SK-N-SH treated with all-trans-retinoic acid at 6 μM for 48 hours (cell line): Measurements from ENCODE around the gene PDE8A.
"Not testable (repeated sequence)": the region's sequence is repeated elsewhere in the genome, so short reads cannot be mapped to it uniquely, and the experiment has no call there.

Experiments
- ATAC-seq: fragments of 200-7000 bp; cut with Tn5 transposase; 3 replicates; pipeline ENCODE4 v1.9.1; 2020; ENCODE audit warnings: mild to moderate bottlenecking, moderate library complexity
- ARNTL ChIP-seq: fragments of 450-650 bp; formaldehyde crosslinking; IDR thresholded peaks from 2 replicates; pipeline ENCODE4 v1.5.0; 2020; ENCODE audit warnings: low read depth, mild to moderate bottlenecking, moderate library complexity, borderline replicate concordance
- BACH2 ChIP-seq: fragments of 250-450 bp; sonication (Bioruptor Pico); IDR thresholded peaks from 2 replicates; pipeline ENCODE4 v1.9.0; 2021; ENCODE audit warnings: mild to moderate bottlenecking, borderline replicate concordance
- CSDC2 ChIP-seq: fragments of 250-450 bp; sonication (Bioruptor Pico); IDR thresholded peaks from 2 replicates; pipeline ENCODE4 v1.5.0; 2020; ENCODE audit warnings: mild to moderate bottlenecking, moderate library complexity
- ESRRG ChIP-seq: fragments of 250-450 bp; sonication (Bioruptor Pico); IDR thresholded peaks from 2 replicates; pipeline ENCODE4 v1.6.1; 2021; ENCODE audit warnings: mild to moderate bottlenecking
- GLIS3 ChIP-seq: fragments of 250-450 bp; sonication (Bioruptor Pico); IDR thresholded peaks from 2 replicates; pipeline ENCODE4 v1.5.0; 2020; ENCODE audit warnings: mild to moderate bottlenecking, moderate library complexity
- OSR1 ChIP-seq: fragments of 250-450 bp; sonication (Bioruptor Pico); IDR thresholded peaks from 2 replicates; pipeline ENCODE4 v1.8.0; 2022; ENCODE audit warnings: moderate library complexity, mild to moderate bottlenecking, inconsistent platforms
- PPARA ChIP-seq: fragments of 250-450 bp; sonication (Bioruptor Pico); IDR thresholded peaks from 2 replicates; pipeline ENCODE4 v1.5.0; 2020; ENCODE audit warnings: mild to moderate bottlenecking, borderline replicate concordance
- RARB ChIP-seq: fragments of 250-450 bp; sonication (Bioruptor Pico); IDR thresholded peaks from 2 replicates; pipeline ENCODE4 v1.8.0; 2021; ENCODE audit warnings: mild to moderate bottlenecking, moderate library complexity
- SNAI2 ChIP-seq: fragments of 250-450 bp; sonication (Bioruptor Pico); IDR thresholded peaks from 2 replicates; pipeline ENCODE4 v1.5.0; 2020; ENCODE audit warnings: mild to moderate bottlenecking, moderate library complexity
- TCF4 ChIP-seq: fragments of 250-450 bp; sonication (Bioruptor Pico); IDR thresholded peaks from 2 replicates; pipeline ENCODE4 v1.8.0; 2021; ENCODE audit warnings: mild to moderate bottlenecking, moderate library complexity, borderline replicate concordance
- TOX ChIP-seq: fragments of 250-450 bp; sonication (Bioruptor Pico); IDR thresholded peaks from 2 replicates; pipeline ENCODE4 v1.8.0; 2021; ENCODE audit warnings: mild to moderate bottlenecking, moderate library complexity, borderline replicate concordance
- ZFP3 ChIP-seq: fragments of 250-450 bp; sonication (Bioruptor Pico); IDR thresholded peaks from 2 replicates; pipeline ENCODE4 v1.5.0; 2020; ENCODE audit warnings: mild to moderate bottlenecking, moderate library complexity
- ZFP30 ChIP-seq: fragments of 450-650 bp; formaldehyde crosslinking; IDR thresholded peaks from 2 replicates; pipeline ENCODE4 v1.5.0; 2022; ENCODE audit warnings: mild to moderate bottlenecking, moderate library complexity
- ZNF565 ChIP-seq: fragments of 450-650 bp; formaldehyde crosslinking; conservative IDR thresholded peaks from 2 replicates; pipeline ENCODE4 v1.5.0; 2020; ENCODE audit warnings: low read depth, mild to moderate bottlenecking, moderate library complexity
- ZNF70 ChIP-seq: fragments of 450-650 bp; formaldehyde crosslinking; IDR thresholded peaks from 2 replicates; pipeline ENCODE4 v1.5.0; 2020; ENCODE audit warnings: mild to moderate bottlenecking, moderate library complexity
- ZNF8 ChIP-seq: fragments of 450-650 bp; formaldehyde crosslinking; IDR thresholded peaks from 2 replicates; pipeline ENCODE4 v1.5.0; 2020; ENCODE audit warnings: mild to moderate bottlenecking, moderate library complexity
- TF ChIP-seq, protein P1 (sequence below): fragments of 250-450 bp; sonication (Bioruptor Pico); IDR thresholded peaks from 2 replicates; pipeline ENCODE4 v1.8.0; 2021; ENCODE audit warnings: low read depth, mild to moderate bottlenecking, moderate library complexity, borderline replicate concordance
- TF ChIP-seq, protein P2 (sequence below): fragments of 250-450 bp; sonication (Bioruptor Pico); IDR thresholded peaks from 2 replicates; pipeline ENCODE4 v1.5.0; 2020; ENCODE audit warnings: mild to moderate bottlenecking, moderate library complexity
- TF ChIP-seq, protein P3 (sequence below): fragments of 250-450 bp; sonication (Bioruptor Pico); IDR thresholded peaks from 2 replicates; pipeline ENCODE4 v1.5.1; 2021; ENCODE audit warnings: mild to moderate bottlenecking, moderate library complexity
- TF ChIP-seq, protein P4 (sequence below): fragments of 250-450 bp; sonication (Bioruptor Pico); IDR thresholded peaks from 2 replicates; pipeline ENCODE4 v1.5.1; 2020; ENCODE audit warnings: low read depth, mild to moderate bottlenecking, moderate library complexity

The PDE8A gene

DNA sequence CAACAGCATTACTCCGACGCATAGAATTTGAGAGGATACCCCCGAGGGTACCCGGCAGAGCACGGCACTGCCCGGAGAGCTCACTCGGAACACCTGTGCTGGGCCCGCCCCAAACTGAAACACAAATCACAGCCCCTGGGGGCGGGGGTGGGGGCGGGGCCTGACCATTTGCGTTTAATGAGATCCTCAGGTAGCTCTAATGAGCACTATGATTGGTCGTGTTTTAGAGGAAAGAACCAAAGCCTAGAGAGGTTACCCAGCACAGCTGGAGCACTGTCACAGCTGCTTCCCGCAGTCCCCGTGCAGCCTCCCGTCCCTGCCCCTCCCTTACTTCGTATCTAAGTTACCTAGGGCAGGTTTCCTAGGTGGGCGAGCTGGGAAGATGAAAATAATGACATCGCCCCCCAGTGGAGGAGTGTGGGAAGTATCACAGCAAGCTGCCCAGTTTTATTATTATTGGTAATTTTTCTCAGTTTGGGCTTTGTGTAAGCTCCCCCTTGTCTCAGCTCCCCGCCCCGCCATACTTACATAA is 187.1 kb downstream of the PDE8A start (continued):
- TF ChIP-seq, protein P1, sequence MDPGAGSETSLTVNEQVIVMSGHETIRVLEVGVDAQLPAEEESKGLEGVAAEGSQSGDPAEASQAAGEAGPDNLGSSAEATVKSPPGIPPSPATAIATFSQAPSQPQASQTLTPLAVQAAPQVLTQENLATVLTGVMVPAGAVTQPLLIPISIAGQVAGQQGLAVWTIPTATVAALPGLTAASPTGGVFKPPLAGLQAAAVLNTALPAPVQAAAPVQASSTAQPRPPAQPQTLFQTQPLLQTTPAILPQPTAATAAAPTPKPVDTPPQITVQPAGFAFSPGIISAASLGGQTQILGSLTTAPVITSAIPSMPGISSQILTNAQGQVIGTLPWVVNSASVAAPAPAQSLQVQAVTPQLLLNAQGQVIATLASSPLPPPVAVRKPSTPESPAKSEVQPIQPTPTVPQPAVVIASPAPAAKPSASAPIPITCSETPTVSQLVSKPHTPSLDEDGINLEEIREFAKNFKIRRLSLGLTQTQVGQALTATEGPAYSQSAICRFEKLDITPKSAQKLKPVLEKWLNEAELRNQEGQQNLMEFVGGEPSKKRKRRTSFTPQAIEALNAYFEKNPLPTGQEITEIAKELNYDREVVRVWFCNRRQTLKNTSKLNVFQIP (CRISPR knock-in tag): no peak
- TF ChIP-seq PPARA (CRISPR knock-in tag): no peak
- TF ChIP-seq ZNF8 (CRISPR knock-in tag): no peak
- TF ChIP-seq ZNF565 (CRISPR knock-in tag): no peak
- TF ChIP-seq BACH2: no peak
- TF ChIP-seq ZFP3: no peak
- no peak for TF ChIP-seq SNAI2
- TF ChIP-seq ESRRG (CRISPR knock-in tag): no peak
- no peak for TF ChIP-seq TOX (CRISPR knock-in tag)
- TF ChIP-seq CSDC2 (CRISPR knock-in tag): no peak
- no peak for TF ChIP-seq RARB (CRISPR knock-in tag)

DNA sequence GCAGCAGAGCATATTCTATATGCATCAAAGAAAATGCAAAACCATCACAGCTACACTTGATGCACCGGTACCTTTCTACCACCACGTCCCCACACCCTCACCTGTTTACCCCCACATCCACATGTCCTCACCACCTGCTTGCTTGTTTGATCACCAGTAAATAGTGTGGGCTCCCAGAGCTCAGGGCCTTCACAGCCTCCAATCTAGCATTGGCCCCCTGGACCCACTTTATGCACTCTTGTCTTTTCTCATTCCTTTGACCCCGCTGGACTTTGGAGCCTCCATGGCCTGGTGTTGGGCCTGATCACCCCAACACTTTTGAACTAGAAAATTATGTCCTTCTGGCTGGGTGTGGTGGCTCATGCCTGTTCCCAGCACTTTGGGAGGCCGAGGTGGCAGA is 190.1 kb downstream of the PDE8A start:
- TF ChIP-seq ZNF70 (CRISPR knock-in tag) (no peak), OSR1 (no peak), BACH2 (no peak), ZNF565 (CRISPR knock-in tag) (no peak), ARNTL (no peak), ESRRG (CRISPR knock-in tag) (no peak)
- TF ChIP-seq, protein P2, sequence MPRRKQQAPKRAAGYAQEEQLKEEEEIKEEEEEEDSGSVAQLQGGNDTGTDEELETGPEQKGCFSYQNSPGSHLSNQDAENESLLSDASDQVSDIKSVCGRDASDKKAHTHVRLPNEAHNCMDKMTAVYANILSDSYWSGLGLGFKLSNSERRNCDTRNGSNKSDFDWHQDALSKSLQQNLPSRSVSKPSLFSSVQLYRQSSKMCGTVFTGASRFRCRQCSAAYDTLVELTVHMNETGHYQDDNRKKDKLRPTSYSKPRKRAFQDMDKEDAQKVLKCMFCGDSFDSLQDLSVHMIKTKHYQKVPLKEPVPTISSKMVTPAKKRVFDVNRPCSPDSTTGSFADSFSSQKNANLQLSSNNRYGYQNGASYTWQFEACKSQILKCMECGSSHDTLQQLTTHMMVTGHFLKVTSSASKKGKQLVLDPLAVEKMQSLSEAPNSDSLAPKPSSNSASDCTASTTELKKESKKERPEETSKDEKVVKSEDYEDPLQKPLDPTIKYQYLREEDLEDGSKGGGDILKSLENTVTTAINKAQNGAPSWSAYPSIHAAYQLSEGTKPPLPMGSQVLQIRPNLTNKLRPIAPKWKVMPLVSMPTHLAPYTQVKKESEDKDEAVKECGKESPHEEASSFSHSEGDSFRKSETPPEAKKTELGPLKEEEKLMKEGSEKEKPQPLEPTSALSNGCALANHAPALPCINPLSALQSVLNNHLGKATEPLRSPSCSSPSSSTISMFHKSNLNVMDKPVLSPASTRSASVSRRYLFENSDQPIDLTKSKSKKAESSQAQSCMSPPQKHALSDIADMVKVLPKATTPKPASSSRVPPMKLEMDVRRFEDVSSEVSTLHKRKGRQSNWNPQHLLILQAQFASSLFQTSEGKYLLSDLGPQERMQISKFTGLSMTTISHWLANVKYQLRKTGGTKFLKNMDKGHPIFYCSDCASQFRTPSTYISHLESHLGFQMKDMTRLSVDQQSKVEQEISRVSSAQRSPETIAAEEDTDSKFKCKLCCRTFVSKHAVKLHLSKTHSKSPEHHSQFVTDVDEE (CRISPR knock-in tag): no peak
- TF ChIP-seq, protein P3, sequence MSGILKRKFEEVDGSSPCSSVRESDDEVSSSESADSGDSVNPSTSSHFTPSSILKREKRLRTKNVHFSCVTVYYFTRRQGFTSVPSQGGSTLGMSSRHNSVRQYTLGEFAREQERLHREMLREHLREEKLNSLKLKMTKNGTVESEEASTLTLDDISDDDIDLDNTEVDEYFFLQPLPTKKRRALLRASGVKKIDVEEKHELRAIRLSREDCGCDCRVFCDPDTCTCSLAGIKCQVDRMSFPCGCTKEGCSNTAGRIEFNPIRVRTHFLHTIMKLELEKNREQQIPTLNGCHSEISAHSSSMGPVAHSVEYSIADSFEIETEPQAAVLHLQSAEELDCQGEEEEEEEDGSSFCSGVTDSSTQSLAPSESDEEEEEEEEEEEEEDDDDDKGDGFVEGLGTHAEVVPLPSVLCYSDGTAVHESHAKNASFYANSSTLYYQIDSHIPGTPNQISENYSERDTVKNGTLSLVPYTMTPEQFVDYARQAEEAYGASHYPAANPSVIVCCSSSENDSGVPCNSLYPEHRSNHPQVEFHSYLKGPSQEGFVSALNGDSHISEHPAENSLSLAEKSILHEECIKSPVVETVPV (CRISPR knock-in tag): no peak
- no peak for ATAC-seq

DNA sequence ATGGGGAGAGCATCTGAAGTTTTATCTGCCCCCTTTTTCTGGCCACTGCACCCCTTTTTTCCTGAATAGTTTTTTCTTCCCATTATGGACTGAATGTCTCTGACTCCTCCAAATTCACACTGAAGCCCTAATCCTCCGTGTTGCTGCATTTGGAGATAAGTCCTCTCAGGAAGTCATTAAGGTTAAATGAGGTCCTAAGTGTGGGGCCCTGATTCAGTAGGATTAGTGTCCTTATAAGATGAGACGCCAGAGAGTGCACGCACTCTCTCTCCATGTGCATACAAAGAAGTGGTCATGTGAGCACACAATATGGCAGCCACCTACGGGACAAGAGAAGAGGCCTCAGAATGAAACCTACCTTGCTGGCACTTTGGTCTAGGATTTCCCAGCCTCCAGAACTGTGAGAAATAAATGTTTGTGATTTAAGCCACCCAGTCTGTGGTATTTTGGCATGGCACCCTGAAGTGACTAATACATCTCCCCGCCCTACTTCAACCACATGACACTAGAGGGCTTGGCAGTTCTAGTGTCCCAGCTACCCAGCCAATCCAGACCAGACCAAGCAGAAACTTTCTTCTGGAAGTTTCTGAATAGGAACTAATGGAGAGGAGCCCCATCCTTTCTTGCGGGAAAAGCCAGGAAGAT is 191.3 kb downstream of the PDE8A start:
- ATAC-seq: no peak

DNA sequence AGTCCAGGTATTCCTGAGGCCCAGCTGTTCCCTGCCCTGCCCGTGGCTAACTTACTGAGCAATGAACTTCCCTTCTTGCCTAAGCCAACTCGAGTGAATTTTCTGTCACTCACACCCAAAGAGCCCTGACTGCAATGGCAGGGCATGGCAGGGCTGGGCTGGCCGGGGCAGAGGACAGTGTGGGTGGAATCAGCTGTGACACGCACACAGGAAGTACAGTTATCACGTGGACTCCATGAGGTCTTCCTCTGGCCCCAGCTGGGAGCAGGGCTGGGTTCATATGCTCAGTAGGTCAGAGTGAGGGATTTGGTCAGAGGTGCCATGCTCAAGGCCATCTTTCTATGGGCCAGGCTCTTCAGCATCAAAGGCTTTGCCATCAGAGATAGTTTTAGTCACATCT is 192.0 kb downstream of the PDE8A start:
- ATAC-seq: not testable (repeated sequence)

More for the DNA sequence above, 191.3 kb downstream of the PDE8A start:
- TF ChIP-seq, protein P3 (CRISPR knock-in tag): no peak
- TF ChIP-seq PPARA (CRISPR knock-in tag) (no peak), TCF4 (CRISPR knock-in tag) (no peak)
- TF ChIP-seq, all 23 proteins: peak for 0

DNA sequence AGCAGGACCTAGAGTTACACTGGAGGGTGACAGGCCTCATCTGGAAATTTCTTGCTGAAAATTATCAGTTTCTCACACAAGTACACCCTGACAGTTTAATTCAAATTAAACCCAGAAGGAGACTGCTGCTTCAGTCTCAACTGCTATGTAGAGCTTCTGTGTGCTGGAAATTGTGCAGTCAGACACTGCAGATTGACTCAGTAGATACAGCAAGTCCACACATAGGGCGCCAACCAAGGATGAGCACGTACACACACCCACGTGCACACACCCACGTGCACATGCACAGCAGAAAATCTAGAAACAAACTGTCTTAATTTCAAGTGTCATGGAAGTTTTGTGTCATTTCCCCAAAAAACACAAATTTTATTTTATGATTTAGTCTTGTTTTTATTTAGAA is 192.9 kb downstream of the PDE8A start:
- ATAC-seq: no peak
- TF ChIP-seq, protein P3 (CRISPR knock-in tag): no peak
- no peak for TF ChIP-seq GLIS3 (CRISPR knock-in tag)
- no peak for TF ChIP-seq ZFP3
- TF ChIP-seq, protein P2 (CRISPR knock-in tag): no peak
- TF ChIP-seq ZNF70 (CRISPR knock-in tag): no peak
- no peak for TF ChIP-seq ZFP30 (CRISPR knock-in tag)
- TF ChIP-seq SNAI2: no peak
- TF ChIP-seq, protein P4, sequence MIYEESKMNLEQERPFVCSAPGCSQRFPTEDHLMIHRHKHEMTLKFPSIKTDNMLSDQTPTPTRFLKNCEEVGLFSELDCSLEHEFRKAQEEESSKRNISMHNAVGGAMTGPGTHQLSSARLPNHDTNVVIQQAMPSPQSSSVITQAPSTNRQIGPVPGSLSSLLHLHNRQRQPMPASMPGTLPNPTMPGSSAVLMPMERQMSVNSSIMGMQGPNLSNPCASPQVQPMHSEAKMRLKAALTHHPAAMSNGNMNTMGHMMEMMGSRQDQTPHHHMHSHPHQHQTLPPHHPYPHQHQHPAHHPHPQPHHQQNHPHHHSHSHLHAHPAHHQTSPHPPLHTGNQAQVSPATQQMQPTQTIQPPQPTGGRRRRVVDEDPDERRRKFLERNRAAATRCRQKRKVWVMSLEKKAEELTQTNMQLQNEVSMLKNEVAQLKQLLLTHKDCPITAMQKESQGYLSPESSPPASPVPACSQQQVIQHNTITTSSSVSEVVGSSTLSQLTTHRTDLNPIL (CRISPR knock-in tag): no peak
- no peak for TF ChIP-seq OSR1
